Measurements from ENCODE around the gene SLC16A5.

SLC16A5 gene

DNA sequence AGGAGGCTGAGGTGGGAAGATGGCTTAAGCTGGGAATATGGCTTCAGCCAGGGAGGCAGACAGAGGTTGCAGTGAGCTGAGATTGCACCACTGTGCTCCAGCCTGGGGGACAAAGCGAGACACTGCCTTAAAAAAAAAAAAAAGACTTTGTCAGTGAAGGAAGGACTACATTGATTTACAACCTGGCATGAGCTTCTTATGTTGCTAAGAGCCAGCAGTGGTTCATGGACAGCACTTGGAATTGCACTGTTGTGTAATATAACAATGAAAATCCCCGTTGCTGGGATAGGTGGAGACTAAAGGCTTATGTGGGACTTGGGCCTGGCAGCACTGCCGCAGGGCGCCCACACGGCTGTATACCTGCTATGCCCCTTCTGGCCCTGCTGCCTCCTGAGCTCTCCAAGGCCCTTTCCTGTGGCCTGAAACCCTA is 14.1 kb upstream of the SLC16A5 start:
- no peaks in the 10 kb centered on the region for H3K79me2 ChIP-seq (ENCODE audit: insufficient read depth, low read length)
- 0 out of 2 replicates have a peak, but pooled peaks cover 2% of the 10 kb centered on the region for H3K4me1 ChIP-seq (ENCODE audit: insufficient read depth, low read length)
- DNase-seq (no peak), ATAC-seq (ENCODE audit: insufficient read depth, low read depth) (no peak)
- H3K4me2 ChIP-seq (ENCODE audit: insufficient read depth, low read length): no peak overlapping the region
- no peaks in the 10 kb centered on the region for H3K9me3 ChIP-seq (ENCODE audit: insufficient read depth, low read length, severe bottlenecking)
- no peak overlapping the region for H2AFZ ChIP-seq (ENCODE audit: low read depth, low read length)
- H4K20me1 ChIP-seq (ENCODE audit: insufficient read depth, low read length): no peaks in the 10 kb centered on the region
- H3K27ac ChIP-seq (ENCODE audit: low read length): no peak overlapping the region
- TF ChIP-seq, protein P1, sequence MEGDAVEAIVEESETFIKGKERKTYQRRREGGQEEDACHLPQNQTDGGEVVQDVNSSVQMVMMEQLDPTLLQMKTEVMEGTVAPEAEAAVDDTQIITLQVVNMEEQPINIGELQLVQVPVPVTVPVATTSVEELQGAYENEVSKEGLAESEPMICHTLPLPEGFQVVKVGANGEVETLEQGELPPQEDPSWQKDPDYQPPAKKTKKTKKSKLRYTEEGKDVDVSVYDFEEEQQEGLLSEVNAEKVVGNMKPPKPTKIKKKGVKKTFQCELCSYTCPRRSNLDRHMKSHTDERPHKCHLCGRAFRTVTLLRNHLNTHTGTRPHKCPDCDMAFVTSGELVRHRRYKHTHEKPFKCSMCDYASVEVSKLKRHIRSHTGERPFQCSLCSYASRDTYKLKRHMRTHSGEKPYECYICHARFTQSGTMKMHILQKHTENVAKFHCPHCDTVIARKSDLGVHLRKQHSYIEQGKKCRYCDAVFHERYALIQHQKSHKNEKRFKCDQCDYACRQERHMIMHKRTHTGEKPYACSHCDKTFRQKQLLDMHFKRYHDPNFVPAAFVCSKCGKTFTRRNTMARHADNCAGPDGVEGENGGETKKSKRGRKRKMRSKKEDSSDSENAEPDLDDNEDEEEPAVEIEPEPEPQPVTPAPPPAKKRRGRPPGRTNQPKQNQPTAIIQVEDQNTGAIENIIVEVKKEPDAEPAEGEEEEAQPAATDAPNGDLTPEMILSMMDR (IDR thresholded peaks at IDR 0.05; ENCODE audit: borderline replicate concordance, extremely low read depth, low read length, poor library complexity, severe bottlenecking): no peak
- no peaks in the 10 kb centered on the region for H3K36me3 ChIP-seq (ENCODE audit: insufficient read depth, low read length)
- H3K27me3 ChIP-seq (ENCODE audit: insufficient read depth, low read length, poor library complexity): no peaks in the 10 kb centered on the region
- H3K4me3 ChIP-seq (ENCODE audit: low read depth in 1 of 2, low read length in 2 of 2): no peak overlapping the region
- H3K9ac ChIP-seq (ENCODE audit: low read depth, low read length): no peak overlapping the region

DNA sequence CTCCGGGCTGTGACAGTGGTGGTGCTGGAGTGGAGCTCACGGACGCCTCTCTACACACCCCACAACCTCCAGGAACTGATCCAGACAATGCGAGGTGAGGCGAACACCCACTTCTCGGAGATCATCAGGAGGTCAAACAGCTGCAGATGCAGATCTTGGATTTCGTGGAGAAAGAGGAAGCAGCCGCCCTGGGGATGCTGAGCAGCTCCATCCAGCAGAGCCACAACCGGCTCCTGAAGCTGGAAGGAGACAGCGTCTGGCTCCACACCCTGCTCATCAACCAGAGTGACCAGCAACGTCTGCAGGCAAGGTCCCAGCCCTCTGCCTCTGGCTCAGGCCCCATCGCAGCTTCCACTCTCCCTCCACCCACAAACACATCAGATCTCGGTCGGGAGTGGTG is 13.2 kb upstream of the SLC16A5 start:
- Histone ChIP-seq H2AFZ (ENCODE audit: low read depth, low read length) (no peak overlapping the region), H3K4me3 (ENCODE audit: low read depth in 1 of 2, low read length in 2 of 2) (no peak overlapping the region), H3K4me1 (ENCODE audit: insufficient read depth, low read length) (no peaks in the 10 kb centered on the region), H3K9ac (ENCODE audit: low read depth, low read length) (no peak overlapping the region), H4K20me1 (ENCODE audit: insufficient read depth, low read length) (no peaks in the 10 kb centered on the region), H3K79me2 (ENCODE audit: insufficient read depth, low read length) (no peaks in the 10 kb centered on the region), H3K9me3 (ENCODE audit: insufficient read depth, low read length, severe bottlenecking) (no peaks in the 10 kb centered on the region), H3K36me3 (ENCODE audit: insufficient read depth, low read length) (no peaks in the 10 kb centered on the region), H3K4me2 (ENCODE audit: insufficient read depth, low read length) (no peak overlapping the region), H3K27me3 (ENCODE audit: insufficient read depth, low read length, poor library complexity) (no peaks in the 10 kb centered on the region), H3K27ac (ENCODE audit: low read length) (no peak overlapping the region)
- DNase-seq (no peak), ATAC-seq (ENCODE audit: insufficient read depth, low read depth) (no peak)
- no peak for TF ChIP-seq EZH2 (IDR thresholded peaks at IDR 0.05; ENCODE audit: borderline replicate concordance, low read depth, low read length, severe bottlenecking)
- TF ChIP-seq, protein P1 (IDR thresholded peaks at IDR 0.05; ENCODE audit: borderline replicate concordance, extremely low read depth, low read length, poor library complexity, severe bottlenecking): no peak

DNA sequence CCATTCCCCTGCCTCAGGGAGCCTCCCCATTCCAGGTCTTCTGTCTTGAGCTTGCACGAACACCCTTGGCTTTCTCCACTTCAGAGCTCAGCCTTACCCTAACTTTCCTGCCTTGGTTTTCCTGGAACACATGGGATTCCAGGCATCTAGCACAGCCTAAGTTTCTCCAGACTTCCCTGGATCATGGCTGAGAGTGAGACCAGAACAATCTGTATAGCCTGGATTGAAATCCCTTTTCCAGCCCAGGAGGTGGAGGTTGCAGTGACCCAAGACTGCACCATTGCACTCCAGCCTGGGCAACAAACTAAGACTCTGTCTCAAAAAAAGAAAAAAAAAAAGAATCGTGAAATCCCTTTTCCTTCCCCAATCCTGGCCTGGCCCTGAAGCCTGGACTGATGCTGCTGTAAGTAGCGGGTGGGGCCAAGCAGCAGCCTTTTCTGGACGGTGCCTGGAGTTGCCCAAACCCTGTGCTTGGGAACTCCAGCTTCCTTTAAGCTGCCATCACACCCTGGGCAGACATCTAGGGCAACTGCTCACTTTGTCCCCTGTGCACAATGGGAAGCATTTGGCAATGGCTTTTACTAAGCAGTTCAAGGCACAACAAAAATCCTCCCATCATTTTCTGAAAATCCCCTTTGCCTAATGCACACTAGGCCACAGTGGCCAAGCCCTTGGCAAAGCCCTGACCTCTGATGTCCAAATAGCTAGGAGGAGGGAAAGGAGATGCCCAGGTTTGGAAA is 12.0 kb upstream of the SLC16A5 start:
- H3K9ac ChIP-seq (ENCODE audit: low read depth, low read length): no peak overlapping the region
- no peak overlapping the region for H3K4me3 ChIP-seq (ENCODE audit: low read depth in 1 of 2, low read length in 2 of 2)
- no peak overlapping the region for H3K4me2 ChIP-seq (ENCODE audit: insufficient read depth, low read length)
- H3K79me2 ChIP-seq (ENCODE audit: insufficient read depth, low read length): no peaks in the 10 kb centered on the region
- H3K4me1 ChIP-seq (ENCODE audit: insufficient read depth, low read length): no peaks in the 10 kb centered on the region
- H2AFZ ChIP-seq (ENCODE audit: low read depth, low read length): no peak overlapping the region
- ATAC-seq (ENCODE audit: insufficient read depth, low read depth): no peak
- H3K27ac ChIP-seq (ENCODE audit: low read length): no peak overlapping the region
- no peaks in the 10 kb centered on the region for H4K20me1 ChIP-seq (ENCODE audit: insufficient read depth, low read length)
- no peaks in the 10 kb centered on the region for H3K27me3 ChIP-seq (ENCODE audit: insufficient read depth, low read length, poor library complexity)
- no peaks in the 10 kb centered on the region for H3K36me3 ChIP-seq (ENCODE audit: insufficient read depth, low read length)
- DNase-seq: no peak
- no peaks in the 10 kb centered on the region for H3K9me3 ChIP-seq (ENCODE audit: insufficient read depth, low read length, severe bottlenecking)
- TF ChIP-seq EZH2 (IDR thresholded peaks at IDR 0.05; ENCODE audit: borderline replicate concordance, low read depth, low read length, severe bottlenecking): no peak
- TF ChIP-seq, protein P1 (IDR thresholded peaks at IDR 0.05; ENCODE audit: borderline replicate concordance, extremely low read depth, low read length, poor library complexity, severe bottlenecking): no peak

All from DND-41 (cell line).